Right renal pelvis (tissue), 4 donors: ENCODE results near the gene LYPLA2. TPM values are rescaled to one million over a fixed set of nuclear protein-coding genes. Genes with fewer than 3 reads are reported as not detected.
"Not testable (repeated sequence)": the region's sequence is repeated elsewhere in the genome, so short reads cannot be mapped to it uniquely, and the experiment has no call there.

Source experiments
- DNase-seq, 4 donors: peaks; one replicate each; pipeline ENCODE4 v3.0.0-alpha.2; 2013; ENCODE audit warnings: low read depth in 4 of 4, low spot score in 3 of 4, missing footprints in 1 of 4
- polyA plus RNA-seq, 4 donors: library from polyadenylated mRNA; unstranded; fragments of 120-200 nt; gene quantifications; one replicate each; pipeline ENCODE4 v1.2.1, GENCODE V29; 2013; ENCODE audit not compliant: insufficient read length in 4 of 4

The LYPLA2 gene
- polyA plus RNA-seq, 4 donors, result 64.3 to 80.5 (median 69.4) TPM

DNA sequence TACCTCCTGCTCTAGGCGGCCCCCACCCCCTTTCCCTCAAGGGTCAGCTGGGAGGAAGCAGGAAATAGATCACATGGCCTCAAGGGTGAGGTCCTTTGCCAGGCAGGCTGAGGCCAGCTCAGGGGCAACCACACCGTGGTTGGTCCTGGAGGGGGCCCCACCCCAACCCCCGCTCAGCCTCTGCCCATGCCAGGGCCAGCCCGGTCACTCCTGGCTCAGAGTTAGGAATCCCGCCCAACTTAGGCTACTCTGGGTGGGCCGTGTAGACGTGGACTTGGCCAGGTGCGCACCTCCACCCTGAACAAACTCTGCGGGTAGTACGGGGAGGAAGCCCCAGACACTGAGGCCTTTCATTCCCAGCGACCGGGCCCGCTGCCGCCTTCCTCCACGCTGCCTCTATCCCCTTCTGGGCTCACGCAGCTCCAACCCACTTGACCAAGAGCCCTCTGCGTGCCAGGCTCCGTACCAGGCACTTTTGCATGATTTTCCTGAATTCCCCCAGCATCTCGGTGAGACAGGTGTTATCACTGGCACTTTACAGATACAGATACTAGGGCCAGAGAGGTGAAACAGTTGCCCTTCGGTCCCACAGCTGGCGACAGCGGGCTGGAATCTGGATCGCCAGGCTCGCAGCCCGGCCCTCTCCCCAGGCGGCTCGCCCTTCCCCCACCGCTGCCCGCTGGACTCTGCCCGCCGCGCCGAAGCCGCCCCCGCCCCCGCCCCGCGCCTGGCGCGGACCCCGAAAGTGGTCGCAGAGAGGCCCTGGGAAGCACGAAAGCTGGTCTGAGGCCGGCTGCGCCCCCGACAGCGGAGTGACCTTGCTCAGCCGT lies 8.8 kb downstream of the LYPLA2 start:
- no peak for DNase-seq

GRCh38 chr1:23800400-23801337 lies 9.7 kb downstream of the LYPLA2 start, which contains the start of gene GALE:
GALE (minus strand) TSS chr1:23800754; CDS start chr1:23799007, 1,747 bp downstream.
- peak; percentile 86 to 98 (median 90) for DNase-seq

GRCh38 chr1:23801338-23801748 lies 10.4 kb downstream of the LYPLA2 start:
- DNase-seq, result no peak

DNA sequence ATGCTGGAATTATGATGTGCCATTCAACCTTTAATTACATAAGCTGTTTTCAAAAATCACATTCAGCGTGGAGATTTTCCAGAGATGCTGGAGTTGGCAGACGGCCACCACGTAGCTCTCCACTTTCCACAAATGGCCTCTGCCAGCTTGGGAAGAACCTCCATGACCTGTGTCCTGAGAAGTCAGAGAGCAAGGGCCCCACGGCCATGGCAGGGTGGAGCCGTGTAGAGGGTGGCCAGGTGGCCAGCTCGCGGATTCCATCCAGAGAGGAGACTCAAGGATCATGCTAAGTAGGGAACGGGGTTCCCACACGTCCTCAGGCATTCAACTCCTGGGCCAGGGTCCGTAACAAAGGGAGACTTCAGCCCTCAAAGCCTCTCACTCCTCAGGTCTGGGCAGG lies 10.9 kb downstream of the LYPLA2 start:
- DNase-seq, result no peak

DNA sequence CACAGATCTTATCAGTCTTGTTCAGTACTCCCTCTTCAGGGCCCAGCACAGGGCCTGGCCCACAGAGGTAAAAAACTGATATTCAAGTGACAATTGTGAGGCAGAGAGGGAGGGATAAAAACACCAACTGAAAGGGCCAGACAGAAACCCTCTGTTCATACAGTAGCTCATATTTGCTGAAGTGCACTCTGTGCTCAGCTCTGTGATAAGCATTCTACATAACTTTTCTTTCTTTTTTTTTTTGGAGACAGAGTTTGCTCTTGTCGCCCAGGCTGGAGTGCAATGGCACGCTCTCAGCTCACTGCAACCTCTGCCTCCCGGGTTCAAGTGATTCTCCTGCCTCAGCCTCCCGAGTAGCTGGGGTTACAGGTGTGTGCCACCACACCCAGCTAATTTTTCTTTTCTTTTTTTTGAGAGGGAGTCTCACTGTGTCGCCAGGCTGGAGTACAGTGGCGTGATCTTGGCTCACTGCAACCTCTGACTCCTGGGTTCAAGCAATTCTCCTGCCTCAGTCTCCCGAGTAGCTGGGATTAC lies 11.9 kb downstream of the LYPLA2 start:
- DNase-seq, result not testable (repeated sequence)

- DNase-seq, result no peak
Measured at GRCh38 chr1:23803674-23804073, 12.7 kb downstream of the LYPLA2 start.

GRCh38 chr1:23804183-23804835 lies 13.4 kb downstream of the LYPLA2 start:
- no peak for DNase-seq

- DNase-seq, result no peak
Measured at GRCh38 chr1:23805025-23805424, 14.1 kb downstream of the LYPLA2 start.

DNA sequence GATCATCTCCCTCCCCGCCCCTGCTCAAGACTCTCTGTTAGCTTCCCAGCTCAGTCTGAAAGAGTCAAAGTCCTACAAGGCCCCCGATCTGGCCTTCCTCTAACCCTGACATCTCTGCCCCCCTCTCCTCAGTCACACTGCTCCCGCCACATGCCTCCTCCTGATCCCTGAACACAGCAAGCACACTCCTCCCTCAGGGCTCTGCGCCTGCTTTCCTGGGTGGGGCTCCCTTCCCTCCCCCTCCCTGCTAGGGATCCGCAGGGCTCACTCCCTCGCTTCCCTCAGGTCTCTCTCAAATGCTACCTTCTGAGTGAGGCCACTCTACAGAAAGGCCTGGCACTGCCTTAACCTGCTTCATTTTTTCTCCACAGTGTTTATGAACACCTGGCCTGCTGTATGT lies 15.3 kb downstream of the LYPLA2 start:
- no peak for DNase-seq

DNA sequence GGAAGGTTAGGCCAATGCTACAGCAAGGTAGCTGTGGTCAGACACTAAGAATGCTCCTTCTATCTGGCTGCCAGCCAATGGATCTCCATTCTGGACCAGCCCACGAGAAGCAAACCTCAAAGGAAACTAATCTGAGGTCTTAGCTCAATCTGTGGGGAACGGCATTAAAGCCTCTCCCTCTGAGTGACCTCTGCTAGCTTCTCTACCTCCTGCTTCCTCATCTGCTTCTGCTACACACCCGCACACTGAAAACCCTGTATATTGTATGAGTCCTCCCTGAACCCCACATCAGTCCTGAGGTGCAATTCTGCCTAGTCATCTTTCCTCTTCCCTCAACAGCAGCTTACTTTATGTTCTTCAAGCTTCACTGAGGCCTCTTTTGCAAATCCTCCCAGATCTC lies 16.5 kb downstream of the LYPLA2 start:
- DNase-seq, result no peak

DNA sequence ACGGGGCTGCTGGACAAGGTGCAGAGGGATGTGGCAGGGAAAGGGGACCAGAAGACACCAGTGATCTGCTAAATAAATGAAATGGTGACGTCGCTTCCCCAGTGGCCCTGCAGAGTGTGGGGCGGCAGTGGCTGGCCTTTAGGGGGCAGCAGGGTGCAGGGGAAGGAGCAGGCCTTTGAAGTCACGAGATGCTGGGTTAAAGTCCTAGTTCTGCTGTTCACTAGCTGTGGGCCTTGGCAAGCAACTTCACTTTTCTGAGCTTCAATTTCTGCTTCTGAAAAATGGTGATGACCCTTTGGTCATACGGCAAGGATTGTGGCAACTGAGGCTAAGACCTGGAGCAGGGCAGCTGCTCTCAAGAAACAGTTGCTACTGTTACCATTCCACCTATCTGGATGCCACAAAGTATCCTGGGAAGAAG lies 18.8 kb downstream of the LYPLA2 start:
- DNase-seq, result no peak

DNA sequence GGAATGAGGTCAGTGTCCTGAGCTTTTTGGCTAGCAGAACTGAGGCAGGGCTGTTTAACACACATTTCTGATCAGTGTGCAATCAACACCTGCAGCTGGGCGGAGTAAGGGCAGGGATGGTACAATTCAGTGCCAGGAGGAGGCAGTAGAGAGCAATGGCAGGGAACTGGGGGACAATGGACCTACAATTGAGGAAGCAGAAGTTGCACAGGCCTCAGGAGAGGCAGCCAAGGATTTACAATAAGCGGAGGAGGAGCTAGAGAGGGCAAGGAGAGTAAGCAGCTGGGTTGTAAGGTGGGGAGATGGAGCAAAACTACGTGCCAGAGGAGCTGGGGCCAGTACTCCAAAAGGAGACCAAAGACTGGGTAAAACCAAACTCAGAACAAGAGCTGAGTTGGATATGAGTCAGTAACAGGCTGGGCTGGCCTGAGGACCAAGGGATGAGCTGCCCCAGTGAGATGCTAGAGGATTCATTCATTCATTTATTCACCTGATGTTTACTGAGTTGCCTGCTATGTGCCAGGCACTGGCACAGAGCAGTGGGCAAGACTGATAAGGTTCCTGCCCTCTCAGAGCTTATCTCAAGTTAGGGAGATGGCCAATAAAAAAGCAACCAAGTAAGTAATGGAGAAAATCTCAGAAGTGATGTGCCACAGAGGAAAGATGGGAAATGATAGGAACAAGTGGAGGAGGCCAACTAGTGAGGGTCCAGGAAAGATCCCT lies 20.0 kb downstream of the LYPLA2 start:
- DNase-seq, result no peak

DNA sequence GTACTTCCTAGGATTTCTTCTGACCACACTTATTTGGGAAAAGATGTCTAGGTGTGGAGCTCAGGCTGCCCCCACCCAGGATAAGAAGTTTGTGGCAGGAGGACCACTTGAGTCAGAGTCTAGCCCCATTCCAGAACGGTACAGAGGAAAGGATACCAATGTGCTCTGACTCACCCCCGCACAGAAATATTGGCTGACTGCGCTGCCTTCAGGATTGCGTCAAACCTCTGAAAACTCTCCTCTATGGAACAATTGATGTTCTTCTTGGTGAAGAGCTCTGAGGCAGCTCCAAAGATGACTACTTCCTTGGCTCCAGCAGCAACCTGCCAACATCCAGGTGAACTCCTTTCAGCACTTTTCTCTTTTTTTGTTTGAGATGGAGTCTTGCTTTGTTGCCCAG lies 23.1 kb downstream of the LYPLA2 start:
- no peak for DNase-seq

DNA sequence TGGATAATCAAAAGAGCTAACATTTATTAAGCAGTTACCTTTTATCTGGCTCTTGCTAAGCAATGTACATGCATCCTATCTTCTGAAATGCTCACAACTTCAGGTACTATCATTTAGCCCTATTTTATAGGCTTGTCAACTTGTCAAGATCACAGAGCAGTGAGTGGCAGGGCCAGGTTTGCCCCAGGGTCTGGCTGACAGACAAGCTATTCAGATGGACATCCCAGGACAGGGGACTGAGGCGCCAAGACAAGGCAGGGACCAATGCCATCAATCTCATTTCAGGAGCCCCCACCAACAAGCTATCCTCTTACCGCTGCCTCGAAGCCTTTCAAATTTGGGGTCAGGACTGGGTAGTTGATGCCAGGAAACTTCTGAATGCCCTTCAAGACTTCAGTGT lies 25.4 kb downstream of the LYPLA2 start:
- DNase-seq, result no peak

DNA sequence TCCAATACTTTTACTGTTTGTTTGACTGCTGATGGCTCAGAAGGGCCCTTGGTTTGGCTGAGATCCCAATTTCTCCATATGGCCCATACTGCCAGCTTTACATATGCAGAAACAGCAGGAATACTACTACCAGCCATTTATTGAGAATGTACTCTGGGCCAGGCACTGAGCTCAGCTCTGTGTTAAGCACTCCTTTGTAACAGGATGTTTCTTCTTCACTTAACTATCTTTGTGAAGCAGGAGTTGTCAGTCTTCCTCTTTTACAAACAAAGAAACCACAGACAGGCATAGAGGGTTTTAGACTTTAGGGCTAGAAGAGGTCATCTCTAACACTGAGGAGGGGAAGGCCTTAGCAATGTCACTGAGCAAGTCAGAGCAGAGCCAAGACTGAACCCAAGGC lies 26.0 kb downstream of the LYPLA2 start:
- no peak for DNase-seq

- no peak for DNase-seq
Measured at GRCh38 chr1:23817633-23818032, 26.7 kb downstream of the LYPLA2 start.

DNA sequence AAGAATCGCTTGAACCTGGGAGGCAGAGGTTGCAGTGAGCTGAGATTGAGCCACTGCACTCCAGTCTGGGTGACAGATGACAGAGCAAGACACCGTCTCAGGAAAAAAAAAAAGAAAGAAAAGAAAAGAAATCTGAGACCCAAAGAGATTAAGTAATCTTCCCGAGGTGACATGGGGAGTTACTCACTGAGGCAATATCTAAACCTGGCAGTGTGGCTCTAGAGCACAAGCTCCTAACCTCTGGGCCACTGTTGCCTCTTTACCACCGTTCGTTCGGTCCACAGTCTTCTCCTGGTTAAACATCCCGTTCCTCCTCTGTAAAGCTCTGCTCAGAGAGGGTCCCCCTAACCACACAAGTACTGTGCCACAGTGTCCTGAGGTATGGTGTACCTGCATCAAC lies 32.8 kb downstream of the LYPLA2 start:
- no peak for DNase-seq

DNA sequence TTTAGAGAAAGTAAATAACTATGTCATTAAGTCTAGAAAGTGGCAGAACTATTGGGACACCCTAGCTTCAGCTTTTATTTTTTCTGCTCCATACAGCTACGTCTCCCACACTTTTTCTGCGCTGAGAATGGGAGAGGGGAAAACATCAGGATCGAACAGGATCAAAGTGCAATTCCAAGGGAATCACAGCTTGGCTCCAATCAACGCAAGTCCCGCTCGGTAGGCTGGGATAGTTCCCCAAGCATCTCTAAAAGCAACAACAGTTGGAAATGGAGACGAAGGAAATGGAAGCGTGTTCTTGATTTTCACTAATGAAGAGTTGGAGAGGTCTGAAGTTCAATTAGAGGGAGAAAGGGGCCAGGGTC lies 33.7 kb downstream of the LYPLA2 start:
- DNase-seq, result no peak

GRCh38 chr1:23825076-23825761 lies 34.3 kb downstream of the LYPLA2 start, which contains the start of gene HMGCL:
HMGCL (minus strand) TSS chr1:23825429; CDS start chr1:23825415, 14 bp downstream.
- peak; percentile 86 to 89 (median 88) for DNase-seq
